ENCODE data around the gene LONP2.

- peak; percentile 2; the same call in 1 of the 2 replicates for TF ChIP-seq CTCF (conservative IDR thresholded peaks at IDR 0.05)
- no peak for TF ChIP-seq ZFX (IDR thresholded peaks at IDR 0.05)
These were observed 85.0 kb downstream of the LONP2 start for GRCh38 chr16:48329138-48329537.
